HCT116 (cell line): ENCODE measurements around the gene SPIN1. TPM values are rescaled to one million over a fixed set of nuclear protein-coding genes. Genes with fewer than 3 reads are reported as not detected.

Source experiments
- ATAC-seq: fragments of 200-7000 bp; cut with Tn5 transposase; 2 replicates; pipeline ENCODE4 v1.9.1; 2020; ENCODE audit warnings: mild to moderate bottlenecking, moderate library complexity
- BruUV-seq: library from RNA; stranded (reverse); fragments of 400-500 nt; replicated peaks from 2 replicates; lab custom pipeline; 2021; lab: Mats Ljungman, UMichigan
- CTCF ChIA-PET: fragments of 300-600 bp; sonication (Branson Sonifier 250); formaldehyde crosslinking; loops from one replicate; lab custom pipeline; 2021; ENCODE audit warnings: antibody characterized with exemption; lab: Charles Lee
- POLR2A ChIA-PET: fragments of 300-600, 350-600 bp; sonication (Branson Sonifier 250); formaldehyde crosslinking; loops from one replicate; lab custom pipeline; 2021; ENCODE audit warnings: antibody characterized with exemption; lab: Charles Lee
- RAD21 ChIA-PET, 2 experiments: fragments of 300-600 bp; sonication (Branson Sonifier 250); formaldehyde crosslinking; loops; one replicate each; lab custom pipeline; 2023; ENCODE audit warnings: low total read pairs in 2 of 2; ENCODE audit not compliant: uncharacterized antibody in 2 of 2, unreplicated experiment in 2 of 2, low non-redundant PET in 1 of 2; lab: Charles Lee
- DNase-seq: peaks from one replicate; pipeline ENCODE4 v3.0.0-alpha.2; 2010; ENCODE audit warnings: low read depth, low spot score
- H2AFZ ChIP-seq: fragments of 200-600 bp; shearing (Covaris generic), sonication (generic); 2 replicates; pipeline ENCODE4 v1.6.1; 2017; ENCODE audit warnings: low read depth, mixed run types, mixed read lengths, antibody characterized with exemption, low read length; ENCODE audit not compliant: poor library complexity, severe bottlenecking
- H3K27ac ChIP-seq: 2 replicates; pipeline ENCODE4 v1.5.1; 2012; ENCODE audit warnings: low read depth, low read length
- H3K27me3 ChIP-seq: fragments of 200-600 bp; sonication (generic); 2 replicates; pipeline ENCODE4 v1.6.1; 2016; ENCODE audit warnings: mixed run types, low read length, mixed read lengths; ENCODE audit not compliant: insufficient read depth
- H3K36me3 ChIP-seq, 2 experiments: fragments of 200-500 bp in 1 of 2; fragments of 200-600 bp in 1 of 2; sonication (Bioruptor generic) in 1 of 2; sonication (generic) in 1 of 2; 2 replicates each; pipeline versions ENCODE4 v1.5.1 to v1.6.1; 2014 to 2016; ENCODE audit warnings: low read length in 2 of 2, inconsistent platforms in 1 of 2, mixed read lengths in 1 of 2, mixed run types in 1 of 2; ENCODE audit not compliant: insufficient read depth in 2 of 2, control insufficient read depth in 1 of 2
- H3K4me1 ChIP-seq, 2 experiments: fragments of 200-600 bp in 1 of 2; sonication (generic) in 1 of 2; 2 replicates each; pipeline versions ENCODE4 v1.5.1 to v1.6.1; 2012 to 2017; ENCODE audit warnings: low read length in 2 of 2, inconsistent platforms in 1 of 2, mild to moderate bottlenecking in 1 of 2, mixed read lengths in 1 of 2, mixed run types in 1 of 2, moderate library complexity in 1 of 2; ENCODE audit not compliant: insufficient read depth in 2 of 2, control insufficient read depth in 1 of 2
- H3K4me2 ChIP-seq: fragments of 200-600 bp; sonication (generic); 2 replicates; pipeline ENCODE4 v1.6.1; 2017; ENCODE audit warnings: mixed run types, low read length, mixed read lengths
- H3K4me3 ChIP-seq, 2 experiments: fragments of 200-600 bp in 1 of 2; sonication (generic) in 1 of 2; replicated peaks in 1 of 2; 2 replicates each; pipeline ENCODE4 v1.5.1; 2011 to 2016; ENCODE audit warnings: low read length in 2 of 2, control low read depth in 1 of 2, low read depth in 1 of 2, mild to moderate bottlenecking in 1 of 2, mixed read lengths in 1 of 2, mixed run types in 1 of 2
- H3K79me2 ChIP-seq: fragments of 200-600 bp; sonication (generic); 2 replicates; pipeline ENCODE4 v1.6.1; 2017; ENCODE audit warnings: mild to moderate bottlenecking, mixed run types, low read length, moderate library complexity, mixed read lengths; ENCODE audit not compliant: insufficient read depth
- H3K9ac ChIP-seq: fragments of 200-600 bp; sonication (generic); 2 replicates; pipeline ENCODE4 v1.6.1; 2016; ENCODE audit warnings: low read length, mixed read lengths
- H3K9me2 ChIP-seq: fragments of 200-600 bp; sonication (generic), shearing (Covaris generic); 2 replicates; pipeline ENCODE4 v1.6.1; 2017; ENCODE audit warnings: mixed run types, mild to moderate bottlenecking, moderate library complexity; ENCODE audit not compliant: insufficient read depth
- H3K9me3 ChIP-seq, 2 experiments: fragments of 200-500 bp in 1 of 2; fragments of 200-600 bp in 1 of 2; sonication (Bioruptor generic) in 1 of 2; sonication (generic) in 1 of 2; 2 replicates each; pipeline ENCODE4 v1.6.1; 2014 to 2017; ENCODE audit warnings: low read length in 2 of 2, mixed read lengths in 2 of 2, inconsistent platforms in 1 of 2, low read depth in 1 of 2, mild to moderate bottlenecking in 1 of 2, mixed run types in 1 of 2, moderate library complexity in 1 of 2; ENCODE audit not compliant: control insufficient read depth in 1 of 2, insufficient read depth in 1 of 2
- H4K20me1 ChIP-seq: fragments of 200-600 bp; sonication (generic), shearing (Covaris generic); 2 replicates; pipeline ENCODE4 v1.6.1; 2017; ENCODE audit warnings: mixed run types, mild to moderate bottlenecking, moderate library complexity; ENCODE audit not compliant: insufficient read depth
- CEBPB ChIP-seq: IDR thresholded peaks from 2 replicates; pipeline ENCODE4 v1.6.1; 2012; ENCODE audit warnings: low read depth
- CTCF ChIP-seq, 3 experiments: fragments of 200-600 bp in 1 of 3; sonication (generic) in 1 of 3; IDR thresholded peaks in 2 of 3; conservative IDR thresholded peaks in 1 of 3; 2 replicates each; pipeline ENCODE4 v1.5.1; 2012 to 2017; ENCODE audit warnings: low read depth in 2 of 3, low read length in 2 of 3, antibody characterized with exemption in 1 of 3, borderline replicate concordance in 1 of 3, control low read depth in 1 of 3, mild to moderate bottlenecking in 1 of 3, mixed read lengths in 1 of 3, mixed run types in 1 of 3, moderate library complexity in 1 of 3; ENCODE audit not compliant: insufficient read depth in 1 of 3
- EGR1 ChIP-seq: IDR thresholded peaks from 2 replicates; pipeline ENCODE4 v1.6.1; 2012; ENCODE audit warnings: low read depth
- EZH2 ChIP-seq: fragments of 200-600 bp; sonication (generic); IDR thresholded peaks from 2 replicates; pipeline ENCODE4 v1.6.1; 2017; ENCODE audit warnings: antibody characterized with exemption, mixed run types
- FOSL1 ChIP-seq: IDR thresholded peaks from 2 replicates; pipeline ENCODE4 v1.6.1; 2012; ENCODE audit warnings: low read depth
- MAX ChIP-seq: IDR thresholded peaks from 2 replicates; pipeline ENCODE4 v1.6.1; 2012
- POLR2A ChIP-seq: IDR thresholded peaks from 2 replicates; pipeline ENCODE4 v1.7.0; 2011; ENCODE audit warnings: borderline replicate concordance; ENCODE audit not compliant: insufficient read depth, insufficient read length; ENCODE audit errors: extremely low read depth
- POLR2AphosphoS5 ChIP-seq: IDR thresholded peaks from 2 replicates; pipeline ENCODE4 v1.6.1; 2011; ENCODE audit warnings: mild to moderate bottlenecking, low read depth, low read length, moderate library complexity
- RAD21 ChIP-seq: IDR thresholded peaks from 2 replicates; pipeline ENCODE4 v1.6.1; 2012; ENCODE audit warnings: low read depth, mild to moderate bottlenecking
- SIN3A ChIP-seq: IDR thresholded peaks from 2 replicates; pipeline ENCODE4 v1.6.1; 2012; ENCODE audit warnings: low read depth
- SRF ChIP-seq: IDR thresholded peaks from 2 replicates; pipeline ENCODE4 v1.6.1; 2012; ENCODE audit warnings: low read depth
- TCF7L2 ChIP-seq: IDR thresholded peaks from 2 replicates; pipeline ENCODE4 v1.7.0; 2011; ENCODE audit warnings: borderline replicate concordance, inconsistent platforms; ENCODE audit not compliant: insufficient read depth, insufficient read length; ENCODE audit errors: extremely low read depth
- ZBTB33 ChIP-seq: IDR thresholded peaks from 2 replicates; pipeline ENCODE4 v1.6.1; 2011; ENCODE audit warnings: mild to moderate bottlenecking, low read length, moderate library complexity; ENCODE audit not compliant: insufficient replicate concordance; ENCODE audit errors: extremely low read depth
- ZFX ChIP-seq: fragments of 450-650 bp; IDR thresholded peaks from 2 replicates; pipeline ENCODE4 v1.6.1; 2017
- ZNF274 ChIP-seq: fragments of 200-500 bp; sonication (Bioruptor generic); IDR thresholded peaks from 2 replicates; pipeline ENCODE4 v1.6.1; 2014; ENCODE audit warnings: mild to moderate bottlenecking, low read depth, low read length, inconsistent platforms
- intact Hi-C: fragments of 100-400 bp; cut with micrococcal nuclease; formaldehyde crosslinking; loops from 2 replicates; pipeline ENCODE4 v1.10.0; 2022
- total RNA-seq: library from RNA; stranded (reverse); gene quantifications from one replicate; pipeline ENCODE4 v1.2.1, GENCODE V29; 2021; ENCODE audit not compliant: unreplicated experiment

SPIN1 gene
- total RNA-seq, 1 experiment from 2014 or later = 74.0 TPM

- TF ChIP-seq ZFX = peak; percentile 39; the same call in 1 of the 2 replicates
- no peak for TF ChIP-seq EZH2
- no peak for TF ChIP-seq EGR1
- peak; percentile 70; the same call in 1 of the 2 replicates for TF ChIP-seq POLR2AphosphoS5
- no peak for TF ChIP-seq ZBTB33
- TF ChIP-seq CTCF (IDR thresholded peaks at IDR 0.05 in 2 of 3, conservative IDR thresholded peaks at IDR 0.05 in 1 of 3; ENCODE audit: borderline replicate concordance in 1 of 3, insufficient read depth in 1 of 3, low read depth in 2 of 3, low read length in 2 of 3) = no peak
- no peak for TF ChIP-seq ZNF274
- TF ChIP-seq, all 23 proteins: peak for 6
These were observed 567 bp upstream of the SPIN1 start (continued) for GRCh38 chr9:88387552-88388202.

GRCh38 chr9:88388886-88389605 is 802 bp downstream of the SPIN1 start:
- ChIA-PET RAD21 (no interaction called here), POLR2A (no interaction called here), CTCF (no interaction called here)
- H3K4me2 ChIP-seq = peak overlapping the region; percentile 72
- H2AFZ ChIP-seq = no peak overlapping the region
- peaks cover 66% of the 10 kb centered on the region for H3K79me2 ChIP-seq
- no peaks in the 10 kb centered on the region for H3K9me2 ChIP-seq
- peak; percentile 35 for ATAC-seq
- H4K20me1 ChIP-seq = peaks cover 15% of the 10 kb centered on the region; the same call in 1 of the 2 replicates
- peaks cover 12 to 24% of the 10 kb centered on the region in 2 experiments for H3K4me1 ChIP-seq
- TF ChIP-seq SIN3A (no peak), CTCF (IDR thresholded peaks at IDR 0.05 in 2 of 3, conservative IDR thresholded peaks at IDR 0.05 in 1 of 3; ENCODE audit: borderline replicate concordance in 1 of 3, insufficient read depth in 1 of 3, low read depth in 2 of 3, low read length in 2 of 3) (0 out of 6 replicates have a peak, but pooled peaks of 1 of the 3 experiments have one; percentile 2), POLR2AphosphoS5 (peak; percentile 27; the same call in 1 of the 2 replicates), RAD21 (0 out of 2 replicates have a peak, but pooled peaks have one; percentile 17), MAX (no peak; the same call in 1 of the 2 replicates), POLR2A (no peak), CEBPB (0 out of 2 replicates have a peak, but pooled peaks have one; percentile 18), FOSL1 (no peak), SRF (no peak), TCF7L2 (no peak)
- H3K27me3 ChIP-seq = no peaks in the 10 kb centered on the region
- H3K36me3 ChIP-seq = no peaks in the 10 kb centered on the region
- DNase-seq = peak; percentile 15
- H3K4me3 ChIP-seq = peak overlapping the region; percentile 63 to 93
- H3K27ac ChIP-seq = peak overlapping the region; percentile 92
- BruUV-seq = no TSS peak
- no peaks in the 10 kb centered on the region for H3K9me3 ChIP-seq
- intact Hi-C loops = loop anchor here (2.0 to 10.0 kb wide), 3 partner anchors 112 to 434 kb away; a partner anchor contains a TSS
- peak overlapping the region; percentile 84 for H3K9ac ChIP-seq
